ENCODE data around the gene SGTB. TPM values are rescaled to one million over a fixed set of nuclear protein-coding genes. Genes with fewer than 3 reads are reported as not detected.
A peak's percentile ranks its signal among the peaks of the same experiment; 100 is the strongest.

SGTB gene
- total RNA-seq, 2 donors from 2014 or later, result 4.9 to 6.1 TPM

DNA sequence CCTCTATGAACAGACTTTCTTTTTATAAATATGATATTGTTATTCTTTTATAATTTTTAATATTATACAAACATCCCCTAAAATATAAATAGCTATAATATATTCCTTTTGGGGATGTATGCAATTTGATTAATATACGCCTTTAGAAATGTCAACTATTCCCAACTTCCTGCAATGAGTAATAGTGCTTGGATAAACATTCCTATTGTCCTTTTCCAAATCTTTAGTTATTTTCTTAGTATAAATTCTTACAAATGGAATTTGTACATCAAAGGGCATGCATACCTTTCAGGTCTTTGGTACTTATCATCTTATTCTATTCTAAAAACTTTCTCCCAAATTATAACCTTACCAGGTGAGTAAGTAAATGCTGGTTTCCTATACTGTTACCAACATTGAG lies 6.3 kb upstream of the SGTB start:
- WGBS, result 95% methylated on average over 1 of the region's 1 CpG
- no peaks in the 10 kb centered on the region for H3K4me1 ChIP-seq (replicated peaks)
- no peak overlapping the region for H3K27ac ChIP-seq
- DNase-seq (ENCODE audit: low spot score), result no peak
- no peaks in the 10 kb centered on the region for H3K36me3 ChIP-seq
- no peaks in the 10 kb centered on the region for H3K9me3 ChIP-seq
- TF ChIP-seq POLR2AphosphoS5 (IDR thresholded peaks at IDR 0.05) (no peak), POLR2A (IDR thresholded peaks at IDR 0.05) (no peak)
- TF ChIP-seq, protein P1, sequence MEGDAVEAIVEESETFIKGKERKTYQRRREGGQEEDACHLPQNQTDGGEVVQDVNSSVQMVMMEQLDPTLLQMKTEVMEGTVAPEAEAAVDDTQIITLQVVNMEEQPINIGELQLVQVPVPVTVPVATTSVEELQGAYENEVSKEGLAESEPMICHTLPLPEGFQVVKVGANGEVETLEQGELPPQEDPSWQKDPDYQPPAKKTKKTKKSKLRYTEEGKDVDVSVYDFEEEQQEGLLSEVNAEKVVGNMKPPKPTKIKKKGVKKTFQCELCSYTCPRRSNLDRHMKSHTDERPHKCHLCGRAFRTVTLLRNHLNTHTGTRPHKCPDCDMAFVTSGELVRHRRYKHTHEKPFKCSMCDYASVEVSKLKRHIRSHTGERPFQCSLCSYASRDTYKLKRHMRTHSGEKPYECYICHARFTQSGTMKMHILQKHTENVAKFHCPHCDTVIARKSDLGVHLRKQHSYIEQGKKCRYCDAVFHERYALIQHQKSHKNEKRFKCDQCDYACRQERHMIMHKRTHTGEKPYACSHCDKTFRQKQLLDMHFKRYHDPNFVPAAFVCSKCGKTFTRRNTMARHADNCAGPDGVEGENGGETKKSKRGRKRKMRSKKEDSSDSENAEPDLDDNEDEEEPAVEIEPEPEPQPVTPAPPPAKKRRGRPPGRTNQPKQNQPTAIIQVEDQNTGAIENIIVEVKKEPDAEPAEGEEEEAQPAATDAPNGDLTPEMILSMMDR (IDR thresholded peaks at IDR 0.05), result no peak
- intact Hi-C loops (cut with DNase I), result no loop called here
- no peaks in the 10 kb centered on the region for H3K27me3 ChIP-seq (replicated peaks; ENCODE audit: insufficient read depth)
- H3K4me3 ChIP-seq, result no peak overlapping the region

DNA sequence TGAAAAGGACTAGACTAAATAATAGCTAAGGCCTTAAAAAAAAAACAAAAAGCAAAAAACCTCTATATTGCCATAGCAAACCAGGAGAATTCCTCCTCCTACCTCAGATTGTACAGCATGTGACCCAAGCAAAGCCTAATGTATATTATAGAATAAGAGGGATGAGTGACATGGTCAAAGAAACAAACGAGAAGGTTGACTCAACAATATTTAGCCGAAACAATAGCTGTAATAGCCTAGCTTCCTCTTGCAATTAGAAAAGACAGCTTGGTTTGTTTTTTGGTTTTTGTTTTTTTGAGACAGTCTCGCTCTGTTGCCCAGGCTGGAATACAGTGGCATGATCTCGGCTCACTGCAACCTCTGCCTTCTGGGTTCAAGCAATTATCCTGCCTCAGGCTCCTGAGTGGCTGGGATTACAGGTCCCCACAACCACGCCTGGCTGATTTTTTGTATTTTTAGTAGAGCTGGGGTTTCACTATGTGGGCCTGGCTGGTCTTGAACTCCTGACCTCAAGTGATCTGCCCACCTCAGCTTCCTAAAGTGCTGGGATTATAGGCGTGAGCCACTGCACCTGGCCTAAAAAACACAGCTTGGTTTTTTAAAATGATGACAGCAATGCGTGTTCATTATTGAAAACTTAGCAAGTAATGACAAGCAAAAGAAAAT lies 5.7 kb upstream of the SGTB start:
- no peak for DNase-seq (ENCODE audit: low spot score)
- H3K4me1 ChIP-seq (replicated peaks), result no peaks in the 10 kb centered on the region
- TF ChIP-seq POLR2A (IDR thresholded peaks at IDR 0.05) (no peak), POLR2AphosphoS5 (IDR thresholded peaks at IDR 0.05) (no peak)
- TF ChIP-seq, protein P1 (IDR thresholded peaks at IDR 0.05), result no peak
- no peaks in the 10 kb centered on the region for H3K36me3 ChIP-seq
- no peaks in the 10 kb centered on the region for H3K9me3 ChIP-seq
- WGBS, result 88% methylated on average over 7 of the region's 7 CpGs
- intact Hi-C loops (cut with DNase I), result no loop called here
- no peak overlapping the region for H3K4me3 ChIP-seq
- no peak overlapping the region for H3K27ac ChIP-seq
- no peaks in the 10 kb centered on the region for H3K27me3 ChIP-seq (replicated peaks; ENCODE audit: insufficient read depth)

- TF ChIP-seq POLR2AphosphoS5 (IDR thresholded peaks at IDR 0.05) (no peak), POLR2A (IDR thresholded peaks at IDR 0.05) (no peak)
- TF ChIP-seq, protein P1 (IDR thresholded peaks at IDR 0.05), result no peak
- WGBS, result 4% methylated on average over 28 of the region's 28 CpGs
- Histone ChIP-seq H3K36me3 (no peaks in the 10 kb centered on the region), H3K27me3 (replicated peaks; ENCODE audit: insufficient read depth) (no peaks in the 10 kb centered on the region), H3K4me3 (peak overlapping the region; percentile 96 to 100), H3K4me1 (replicated peaks) (peaks cover 3% of the 10 kb centered on the region), H3K27ac (peak overlapping the region; percentile 44 to 74), H3K9me3 (no peaks in the 10 kb centered on the region)
- intact Hi-C loops (cut with DNase I), result loop anchor here (5.0 kb wide), 1 partner anchor 100 kb away; the partner anchor contains the start of gene TRIM23
- DNase-seq (ENCODE audit: low spot score), result no peak
These were observed 880 bp upstream of the SGTB start for GRCh38 chr5:65722575-65723403.

DNA sequence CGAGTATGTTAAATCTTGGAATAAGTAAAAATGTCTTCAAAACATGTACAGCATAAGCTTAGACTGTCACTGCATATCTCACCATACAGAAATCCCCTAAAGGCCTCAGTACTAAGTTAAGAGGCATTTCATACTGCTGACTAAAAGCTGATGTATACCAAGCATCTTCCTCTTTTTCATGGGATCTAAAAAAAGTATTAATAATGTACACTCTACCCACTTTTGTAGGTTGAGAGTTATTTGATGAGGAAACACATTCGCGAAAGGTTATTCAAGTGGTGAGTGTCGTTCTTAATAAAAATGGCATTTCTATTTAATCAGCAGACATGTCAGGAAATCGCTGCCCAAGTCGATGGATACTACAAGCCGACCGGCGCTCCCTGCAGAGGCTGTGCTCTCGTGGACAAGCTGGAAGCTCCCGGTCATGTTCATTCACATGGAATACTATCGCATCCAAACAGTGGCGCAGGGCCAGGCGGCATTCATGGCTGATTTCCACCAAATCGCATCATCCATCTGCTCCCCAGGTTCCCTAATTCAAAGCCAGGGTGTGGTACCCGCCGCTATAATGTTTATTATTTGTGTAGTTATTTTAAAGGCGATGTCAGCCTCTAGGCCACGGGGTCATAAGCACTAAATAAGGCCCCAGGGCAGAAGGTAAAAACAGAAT lies 724 bp downstream of the SGTB start:
- Histone ChIP-seq H3K9me3 (no peaks in the 10 kb centered on the region), H3K36me3 (no peaks in the 10 kb centered on the region), H3K27me3 (replicated peaks; ENCODE audit: insufficient read depth) (no peaks in the 10 kb centered on the region), H3K27ac (peak overlapping the region; percentile 74 to 80), H3K4me3 (peak overlapping the region; percentile 96 to 100), H3K4me1 (replicated peaks) (peaks cover 3% of the 10 kb centered on the region)
- TF ChIP-seq, protein P1 (IDR thresholded peaks at IDR 0.05), result no peak
- no peak for TF ChIP-seq POLR2AphosphoS5 (IDR thresholded peaks at IDR 0.05)
- TF ChIP-seq POLR2A (IDR thresholded peaks at IDR 0.05), result no peak
- intact Hi-C loops (cut with DNase I), result loop anchor here (5.0 kb wide), 1 partner anchor 99 kb away; the partner anchor contains the start of gene TRIM23
- WGBS, result 3% methylated on average over 19 of the region's 19 CpGs
- peak; percentile 33 for DNase-seq (ENCODE audit: low spot score)
